GDM1 (cell line): Measurements from ENCODE around the gene NOL4L.
"Not testable (repeated sequence)": the region's sequence is repeated elsewhere in the genome, so short reads cannot be mapped to it uniquely, and the experiment has no call there.

ENCODE experiments used
- DNase-seq: peaks from one replicate; lab custom pipeline; 2025; lab: John Stamatoyannopoulos, UW

The NOL4L gene

GRCh38 chr20:32596681-32597252 is 11.6 kb upstream of the NOL4L start:
- DNase-seq = no peak

- DNase-seq = no peak
These were observed 10.0 kb upstream of the NOL4L start for GRCh38 chr20:32595143-32595542.

- DNase-seq = not testable (repeated sequence)
These were observed 9.5 kb upstream of the NOL4L start for GRCh38 chr20:32594669-32595068.

- no peak for DNase-seq
These were observed 9.1 kb upstream of the NOL4L start for GRCh38 chr20:32594204-32594603.

- DNase-seq = not testable (repeated sequence)
These were observed 7.5 kb upstream of the NOL4L start for GRCh38 chr20:32592616-32593015.

- DNase-seq = no peak
These were observed 6.9 kb upstream of the NOL4L start for GRCh38 chr20:32592022-32592421.

GRCh38 chr20:32589769-32590168 is 4.6 kb upstream of the NOL4L start:
- no peak for DNase-seq

- DNase-seq = no peak
These were observed 4.1 kb upstream of the NOL4L start for GRCh38 chr20:32589256-32589655.

- no peak for DNase-seq
These were observed 2.9 kb upstream of the NOL4L start for GRCh38 chr20:32588040-32588439.

- DNase-seq = no peak
These were observed 1.2 kb upstream of the NOL4L start for GRCh38 chr20:32586291-32586690.

GRCh38 chr20:32585586-32586127 is 524 bp upstream of the NOL4L start:
- DNase-seq = no peak

GRCh38 chr20:32583581-32584070 is 1.5 kb downstream of the NOL4L start:
- no peak for DNase-seq

- DNase-seq = peak; percentile 17
These were observed 2.2 kb downstream of the NOL4L start for GRCh38 chr20:32582659-32583580.

- no peak for DNase-seq
These were observed 3.1 kb downstream of the NOL4L start for GRCh38 chr20:32581839-32582658.

GRCh38 chr20:32580970-32581838 is 3.9 kb downstream of the NOL4L start:
- peak; percentile 67 for DNase-seq

GRCh38 chr20:32580219-32580969 is 4.7 kb downstream of the NOL4L start:
- no peak for DNase-seq

- no peak for DNase-seq
These were observed 6.2 kb downstream of the NOL4L start for GRCh38 chr20:32578840-32579390.

GRCh38 chr20:32578062-32578461 is 7.1 kb downstream of the NOL4L start:
- not testable (repeated sequence) for DNase-seq

GRCh38 chr20:32577657-32578056 is 7.5 kb downstream of the NOL4L start:
- DNase-seq = no peak

GRCh38 chr20:32577023-32577422 is 8.1 kb downstream of the NOL4L start:
- no peak for DNase-seq
